CD4-positive, alpha-beta T cell treated with Interleukin-6 for 4 hours (primary cell): ENCODE results near the gene CXADR.
"Not testable (repeated sequence)": the region's sequence is repeated elsewhere in the genome, so short reads cannot be mapped to it uniquely, and the experiment has no call there.

ENCODE experiments used
- DNase-seq: peaks from one replicate; pipeline ENCODE4 v3.0.0-alpha.2; 2020; ENCODE audit warnings: mixed read lengths

Gene CXADR

DNA sequence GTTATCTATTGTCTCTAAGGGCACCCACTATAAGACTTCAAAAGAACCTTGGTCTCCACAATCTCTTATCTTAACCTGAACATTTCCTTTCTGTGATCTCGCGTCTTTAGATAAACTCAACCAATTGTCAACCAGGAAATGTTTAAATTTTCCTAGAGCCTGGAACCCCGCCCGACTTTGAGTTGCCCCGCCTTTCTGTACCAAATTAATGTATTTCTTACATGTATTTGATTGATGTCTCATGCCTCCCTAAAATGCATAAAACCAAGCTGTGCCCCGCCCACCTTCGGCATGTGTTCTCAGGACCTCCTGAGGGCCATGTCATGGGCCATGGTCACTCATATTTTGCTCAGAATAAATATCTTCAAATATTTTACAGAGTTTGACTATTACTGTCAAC is 5.9 kb upstream of the CXADR start:
- no peak for DNase-seq

- no peak for DNase-seq
These were observed 5.3 kb upstream of the CXADR start for GRCh38 chr21:17507591-17507990.

DNA sequence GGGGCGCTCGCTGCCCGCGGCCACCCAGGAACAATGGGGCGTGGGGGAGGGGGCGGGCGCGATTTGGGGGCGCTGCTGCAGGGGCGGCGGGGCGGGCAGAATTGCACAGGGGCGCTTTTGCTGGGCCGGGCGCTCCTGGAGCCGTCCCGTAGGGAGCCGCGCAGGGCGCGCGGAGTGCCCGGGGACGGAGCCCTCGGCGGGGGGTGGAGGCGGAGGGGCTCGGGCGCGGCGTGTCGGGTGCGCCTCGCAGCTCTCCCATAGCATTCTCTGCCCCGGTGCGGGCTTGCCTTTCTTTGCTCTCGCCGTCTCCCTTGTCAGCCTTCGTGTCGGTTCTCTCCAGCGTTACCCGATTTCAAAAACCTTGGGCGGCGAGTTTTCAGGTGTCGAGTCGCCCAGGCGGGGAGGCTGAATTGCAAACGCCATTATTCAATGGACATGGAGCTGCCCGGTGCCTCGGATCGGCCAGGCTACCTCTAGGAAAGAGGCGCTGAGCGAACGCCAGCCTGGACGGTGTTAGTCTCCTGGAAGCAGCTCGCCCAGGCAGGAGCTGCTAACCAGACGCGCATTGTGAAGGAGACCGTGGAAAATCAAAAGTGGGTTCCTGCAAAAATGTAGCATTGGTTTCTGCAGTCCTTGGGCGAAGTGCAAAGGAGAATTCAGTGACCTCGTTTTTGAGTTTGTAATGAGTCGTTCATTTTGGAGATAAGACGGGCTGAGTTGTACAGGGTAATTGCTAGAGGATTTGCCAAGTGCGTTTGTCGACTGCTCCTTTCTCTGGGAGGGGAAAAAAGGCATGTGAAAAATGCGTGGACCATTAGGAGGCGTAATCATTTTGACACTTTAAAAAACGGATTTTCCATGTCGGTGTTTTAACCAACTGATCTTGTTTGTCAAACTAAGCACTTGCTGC is 626 bp downstream of the CXADR start:
- DNase-seq: peak; percentile 33

DNA sequence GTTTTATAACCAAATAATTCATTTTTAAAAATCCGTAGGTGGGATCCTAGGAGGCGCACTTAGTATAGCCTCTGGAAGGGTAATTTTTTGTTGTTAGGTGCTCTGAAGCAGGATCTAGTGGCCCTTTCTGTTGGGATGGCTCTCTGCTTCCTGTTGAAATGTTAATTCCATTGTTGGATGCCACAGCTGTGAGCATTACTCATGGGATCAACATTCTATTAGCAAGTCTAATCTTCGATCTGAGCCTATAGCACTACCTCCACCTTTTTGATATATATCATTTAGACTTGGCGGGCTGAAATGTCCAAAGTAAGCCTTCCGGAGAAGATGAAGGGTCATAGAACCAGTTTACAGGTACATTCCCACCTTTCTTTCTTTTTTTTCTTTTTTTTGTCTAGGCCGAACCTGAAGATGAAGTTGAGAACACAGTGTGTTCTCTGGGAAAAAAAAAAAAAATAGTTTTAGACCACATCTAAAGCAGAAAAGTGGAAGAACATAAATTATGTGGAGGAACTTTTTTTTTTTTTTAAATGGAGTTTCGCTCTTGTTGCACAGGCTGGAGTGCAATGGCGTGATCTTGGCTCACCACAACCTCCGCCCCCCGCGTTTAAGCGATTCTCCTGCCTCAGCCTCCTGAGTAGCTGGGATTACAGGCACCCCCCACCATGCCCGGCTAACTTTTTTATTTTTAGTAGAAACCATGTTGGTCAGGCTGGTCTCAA is 1.4 kb downstream of the CXADR start:
- DNase-seq: no peak

DNA sequence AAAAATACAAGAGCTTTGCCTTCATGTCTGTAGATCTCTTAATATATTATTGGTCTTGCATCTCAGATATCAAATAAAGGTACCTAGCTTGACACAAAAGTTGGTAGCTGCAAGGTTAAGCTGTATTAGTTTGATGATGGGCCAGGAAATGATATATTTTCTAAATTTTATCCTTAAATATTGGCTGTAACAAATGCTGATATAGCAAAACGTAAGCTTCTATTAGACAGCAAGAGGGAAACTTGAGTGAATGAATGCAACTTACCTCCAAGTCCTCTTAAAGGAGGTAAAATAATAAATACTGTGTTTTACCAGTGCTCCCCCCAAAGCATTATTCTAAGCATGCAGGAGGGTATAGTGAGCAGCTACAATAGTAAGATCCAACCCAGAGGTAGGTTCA is 4.2 kb downstream of the CXADR start:
- DNase-seq: not testable (repeated sequence)

DNA sequence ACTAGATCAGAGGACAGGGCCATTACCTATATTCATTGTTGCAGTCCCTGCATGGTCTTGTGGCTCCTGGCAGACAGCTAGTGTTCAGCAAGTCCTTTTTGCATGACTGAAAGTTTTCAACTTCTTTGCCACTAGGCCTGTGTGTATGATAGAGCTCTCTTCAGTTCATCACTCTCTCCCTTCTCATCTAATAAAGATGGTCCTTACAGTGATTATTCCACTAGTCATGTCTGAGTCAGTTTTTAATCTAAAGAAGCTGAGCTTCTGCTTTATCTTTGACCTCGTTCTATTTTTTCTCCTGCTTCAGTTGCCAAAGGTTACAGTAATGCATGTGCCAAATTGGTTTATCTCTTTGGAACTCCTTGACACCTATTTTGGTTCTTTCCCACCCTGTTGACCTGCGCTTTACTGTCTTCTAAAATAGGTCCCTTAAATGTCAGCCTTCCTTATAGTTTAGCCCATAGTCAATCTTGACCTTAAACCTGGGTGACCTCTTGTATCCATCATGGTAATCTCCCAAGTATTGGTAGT is 6.4 kb downstream of the CXADR start:
- DNase-seq: no peak

DNA sequence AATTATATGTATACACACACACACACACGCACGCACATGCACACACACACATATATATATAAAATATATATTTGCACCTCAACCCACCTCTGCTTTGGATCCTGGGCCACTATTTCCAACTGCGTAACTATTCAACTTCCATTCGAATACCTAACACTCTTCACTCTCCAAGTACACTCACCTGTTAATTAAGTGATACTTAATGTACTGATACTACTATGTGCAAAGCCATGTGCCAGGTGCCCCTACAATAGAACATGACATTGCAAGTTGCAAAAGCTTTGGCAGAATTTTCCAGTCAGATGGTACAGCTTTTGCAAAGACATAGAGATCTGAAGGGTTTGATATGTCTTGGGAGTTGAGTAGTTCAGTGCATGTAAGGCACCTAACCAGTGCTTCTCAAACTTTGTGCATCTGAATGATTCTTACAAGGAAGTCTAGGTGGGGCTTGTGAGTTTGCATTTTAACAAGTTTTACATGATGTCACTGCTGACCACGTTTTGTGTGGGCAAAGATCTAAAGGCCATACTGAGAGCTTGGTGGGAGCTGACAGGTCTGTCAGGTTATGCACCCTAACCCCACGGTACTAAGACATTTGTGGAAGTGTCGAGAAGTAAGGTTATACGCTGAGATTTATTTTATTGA is 7.2 kb downstream of the CXADR start:
- DNase-seq: no peak

DNA sequence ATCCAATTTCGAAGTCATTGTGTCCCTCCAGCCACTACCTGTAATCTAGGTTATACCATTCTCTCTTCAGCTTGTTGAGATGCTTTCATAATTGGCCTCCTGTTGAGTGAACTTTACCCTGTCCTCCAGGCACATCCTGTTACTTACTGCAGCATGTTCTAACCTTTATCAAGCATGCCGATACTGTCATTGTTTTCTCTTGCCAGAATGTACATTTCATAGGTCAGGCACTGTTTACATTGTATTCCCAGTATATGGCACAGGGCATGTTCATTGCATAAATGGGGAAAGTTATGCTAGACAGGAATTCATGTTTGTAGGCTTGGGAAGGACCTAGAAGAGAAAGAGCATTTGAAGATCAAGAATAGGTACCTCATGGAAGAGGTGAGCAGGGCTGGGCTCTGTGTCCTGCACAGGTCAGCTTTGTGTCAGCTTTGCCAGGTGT is 10.2 kb downstream of the CXADR start:
- DNase-seq: no peak

DNA sequence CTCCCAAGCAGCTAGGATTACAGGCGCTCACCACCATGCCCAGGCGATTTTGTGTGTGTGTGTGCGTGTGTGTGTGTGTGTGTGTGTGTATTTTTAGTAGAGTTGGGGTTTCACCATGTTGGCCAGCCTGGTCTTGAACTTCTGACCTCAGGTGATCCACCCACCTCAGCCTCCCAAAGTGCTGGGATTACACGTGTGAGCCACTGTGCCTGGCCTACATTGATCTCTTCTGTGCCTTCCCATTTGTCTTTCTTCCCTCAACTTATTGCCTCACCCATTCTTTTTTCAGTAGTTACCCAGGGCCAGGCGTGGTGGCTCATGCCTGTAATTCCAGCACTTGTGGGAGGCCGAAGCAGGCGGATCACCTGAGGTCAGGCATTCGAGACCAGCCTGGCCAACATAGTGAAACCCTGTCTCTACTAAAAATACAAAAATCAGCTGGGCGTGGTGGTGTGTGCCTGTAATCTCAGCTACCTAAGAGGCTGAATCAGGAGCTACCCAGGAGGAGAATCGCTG is 11.2 kb downstream of the CXADR start:
- not testable (repeated sequence) for DNase-seq

DNA sequence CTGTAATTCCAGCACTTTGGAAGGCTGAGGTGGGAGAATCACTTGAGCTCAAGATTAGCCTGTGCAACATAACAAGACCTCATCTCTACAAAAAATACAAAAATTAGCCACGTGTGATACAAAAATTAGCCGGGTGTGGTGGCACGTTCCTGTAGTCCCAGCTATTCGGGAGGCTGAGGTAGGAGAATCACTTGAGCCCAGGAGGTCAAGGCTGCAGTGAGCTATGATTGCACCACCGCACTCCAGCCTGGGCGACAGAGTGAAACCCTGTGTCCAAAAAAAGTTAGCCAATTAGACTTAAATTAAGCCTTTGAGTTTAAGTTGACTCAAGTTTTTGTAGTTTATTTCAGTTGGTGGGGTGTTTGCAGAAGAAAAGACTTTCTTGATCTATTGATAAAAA is 11.8 kb downstream of the CXADR start:
- DNase-seq: no peak

DNA sequence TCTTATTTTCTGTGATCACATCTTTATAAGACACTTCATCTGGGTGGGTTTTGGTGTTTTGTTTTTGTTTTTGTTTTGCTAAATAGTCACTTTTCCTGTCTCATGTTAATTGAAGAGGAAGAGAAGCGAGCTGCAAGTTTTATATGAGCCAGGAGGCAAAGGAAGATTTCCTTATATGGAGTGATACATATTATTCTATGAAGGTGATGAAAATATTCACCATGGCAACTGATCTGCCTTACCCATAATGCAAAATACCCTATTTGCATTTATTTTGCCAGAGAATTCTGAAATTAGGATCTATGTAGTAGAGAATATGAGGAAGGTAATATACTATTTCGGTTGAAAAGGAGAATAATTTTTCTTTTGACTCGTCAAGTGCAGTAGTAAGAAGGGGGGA is 13.9 kb downstream of the CXADR start:
- no peak for DNase-seq

- no peak for DNase-seq
These were observed 14.4 kb downstream of the CXADR start for GRCh38 chr21:17527240-17527639.

GRCh38 chr21:17527711-17528110 is 14.9 kb downstream of the CXADR start:
- no peak for DNase-seq

GRCh38 chr21:17529648-17530047 is 16.8 kb downstream of the CXADR start:
- no peak for DNase-seq

- DNase-seq: no peak
These were observed 19.4 kb downstream of the CXADR start for GRCh38 chr21:17532292-17532691.

DNA sequence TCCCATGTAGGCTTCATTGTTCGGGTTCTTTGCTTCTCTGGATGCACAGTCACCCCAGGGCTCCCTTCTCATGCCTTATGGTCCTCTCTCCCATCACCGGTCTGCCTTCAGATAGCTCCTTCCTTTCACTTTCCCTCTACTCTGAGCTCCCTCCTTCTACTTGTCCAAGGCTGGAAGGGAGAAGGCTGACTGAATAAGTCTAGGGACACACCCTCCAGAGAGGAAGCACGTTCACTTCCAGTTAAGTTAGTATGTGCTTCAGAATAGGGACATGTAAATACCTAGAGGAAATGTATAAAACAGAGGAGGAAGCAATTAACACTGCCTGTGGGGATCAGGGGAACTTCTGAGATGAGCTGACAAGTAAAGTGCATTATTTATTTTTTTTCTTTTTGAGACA is 23.5 kb downstream of the CXADR start:
- DNase-seq: no peak

- DNase-seq: no peak
These were observed 24.5 kb downstream of the CXADR start for GRCh38 chr21:17537299-17537698.

DNA sequence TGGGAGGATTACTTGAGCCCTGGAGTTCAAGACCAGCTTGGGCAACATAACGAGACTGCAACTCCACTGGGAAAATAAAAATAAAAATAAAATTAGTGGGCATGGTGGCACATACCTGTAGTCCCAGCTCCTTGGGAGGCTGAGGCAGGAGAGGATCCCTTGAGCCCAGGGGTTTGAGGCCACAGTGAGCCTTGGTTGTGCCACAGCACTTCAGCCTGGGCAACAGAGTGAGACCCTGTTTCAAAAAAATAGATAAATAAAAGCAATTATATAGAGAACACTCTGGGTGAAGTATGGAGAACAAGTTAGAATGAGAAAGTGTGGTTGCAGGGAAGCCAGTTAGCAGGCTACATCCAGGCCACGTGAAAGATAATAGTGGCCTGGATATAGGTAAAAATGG is 25.7 kb downstream of the CXADR start:
- no peak for DNase-seq

DNA sequence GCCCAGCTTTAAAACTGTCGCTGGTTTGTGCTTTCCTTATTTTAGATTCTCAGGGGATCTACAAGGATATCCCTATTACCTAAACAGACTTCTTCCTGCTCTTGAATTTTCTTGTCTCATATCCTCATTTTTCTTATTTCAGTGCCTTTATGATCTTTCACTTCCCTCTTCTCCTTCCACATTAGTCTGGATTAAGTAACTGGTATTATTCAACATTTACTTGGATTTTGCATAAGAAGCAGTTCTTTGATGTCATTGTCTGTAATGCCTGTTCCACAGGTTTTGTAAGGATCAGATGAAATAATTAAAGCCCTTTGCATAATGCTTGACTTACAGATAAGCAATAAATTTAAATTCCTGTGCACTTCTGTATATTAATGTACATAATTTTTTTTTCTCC is 26.5 kb downstream of the CXADR start:
- no peak for DNase-seq

DNA sequence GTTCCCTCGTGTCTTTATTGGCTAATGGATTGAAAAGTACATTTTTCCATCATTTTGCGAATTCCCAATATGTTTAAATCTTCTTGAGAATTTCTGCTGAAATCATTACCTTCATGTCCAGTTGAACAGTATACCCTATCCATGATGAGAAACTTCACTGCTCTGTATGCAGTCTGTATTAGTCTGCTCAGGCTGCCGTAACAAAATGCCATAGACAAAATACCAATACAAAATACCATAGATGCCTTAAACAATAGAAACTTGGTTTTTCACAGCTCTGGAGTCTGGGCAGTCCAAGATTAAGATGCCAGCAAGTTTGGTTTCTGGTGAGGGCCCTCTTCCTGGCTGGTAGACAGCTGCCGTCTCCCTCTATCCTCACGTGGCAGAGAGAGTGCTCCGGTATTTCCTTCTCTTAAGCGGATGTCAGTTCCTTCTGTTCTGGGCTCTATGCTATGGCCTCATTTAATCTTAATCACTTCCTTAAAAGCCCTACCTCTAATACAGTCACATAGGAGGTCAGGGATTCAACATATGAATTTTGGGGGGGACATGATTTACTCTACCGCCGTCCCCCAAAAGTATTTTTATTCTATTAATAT is 27.0 kb downstream of the CXADR start:
- no peak for DNase-seq

DNA sequence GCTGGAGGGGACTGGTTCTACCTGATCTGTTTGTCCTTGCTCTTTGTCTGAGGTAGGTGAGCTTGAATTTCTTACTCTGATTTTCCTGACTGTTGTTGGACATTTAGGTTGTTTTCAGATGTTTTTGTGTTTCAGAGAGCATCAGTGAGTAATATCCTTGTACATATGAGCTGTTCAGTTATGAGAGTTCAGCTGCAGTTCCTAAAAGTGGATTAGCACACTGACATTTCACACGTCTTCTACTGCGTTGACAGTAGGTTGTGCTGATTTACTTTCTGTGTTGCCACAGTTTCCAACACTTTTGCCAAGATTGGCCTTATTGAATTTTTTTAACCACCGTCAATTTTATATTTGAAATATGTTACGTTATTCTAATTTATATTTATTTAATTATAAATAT is 27.7 kb downstream of the CXADR start:
- DNase-seq: no peak

- DNase-seq: no peak
These were observed 29.6 kb downstream of the CXADR start for GRCh38 chr21:17542371-17543011.
